HG03135 (cell line): ENCODE measurements around the gene ATP23.
A peak's percentile ranks its signal among the peaks of the same experiment; 100 is the strongest.

Source experiments
- ATAC-seq: cut with Tn5 transposase; IDR thresholded peaks from one replicate; pipeline ENCODE4 v1.9.1; 2021; ENCODE audit warnings: mild to moderate bottlenecking, moderate library complexity; ENCODE audit not compliant: unreplicated experiment

ATP23 gene

GRCh38 chr12:57941165-57941894 is at the start of gene ATP23:
Gene ATP23, plus strand, starts transcription at chr12:57941567. Its CDS starts 135 bp downstream, at chr12:57941702.
- ATAC-seq: peak; percentile 86

- ATAC-seq: no peak
Observed at GRCh38 chr12:57892232-57892972, 49.0 kb upstream of the ATP23 start.

GRCh38 chr12:57893431-57894353 is 47.7 kb upstream of the ATP23 start:
- no peak for ATAC-seq

GRCh38 chr12:57894399-57895292 is 46.7 kb upstream of the ATP23 start:
- ATAC-seq: no peak

- ATAC-seq: no peak
Observed at GRCh38 chr12:57895389-57896114, 45.8 kb upstream of the ATP23 start.

GRCh38 chr12:57896115-57896433 is 45.3 kb upstream of the ATP23 start:
- ATAC-seq: no peak

GRCh38 chr12:57896434-57897201 is 44.7 kb upstream of the ATP23 start:
- no peak for ATAC-seq

GRCh38 chr12:57897286-57897974 is 43.9 kb upstream of the ATP23 start:
- ATAC-seq: no peak

- peak; percentile 21 for ATAC-seq
Observed at GRCh38 chr12:57898308-57898970, 42.9 kb upstream of the ATP23 start.

- ATAC-seq: peak; percentile 85
Observed at GRCh38 chr12:57899010-57899662, 42.2 kb upstream of the ATP23 start.

- no peak for ATAC-seq
Observed at GRCh38 chr12:57902478-57902969, 38.8 kb upstream of the ATP23 start.

- no peak for ATAC-seq
Observed at GRCh38 chr12:57904426-57904825, 36.9 kb upstream of the ATP23 start.

GRCh38 chr12:57904848-57905811 is 36.2 kb upstream of the ATP23 start:
- ATAC-seq: peak; percentile 92

GRCh38 chr12:57905812-57906475 is 35.4 kb upstream of the ATP23 start:
- no peak for ATAC-seq

GRCh38 chr12:57906821-57907220 is 34.5 kb upstream of the ATP23 start:
- no peak for ATAC-seq
